Measurements from ENCODE around the gene FGFBP2.

Gene FGFBP2

DNA sequence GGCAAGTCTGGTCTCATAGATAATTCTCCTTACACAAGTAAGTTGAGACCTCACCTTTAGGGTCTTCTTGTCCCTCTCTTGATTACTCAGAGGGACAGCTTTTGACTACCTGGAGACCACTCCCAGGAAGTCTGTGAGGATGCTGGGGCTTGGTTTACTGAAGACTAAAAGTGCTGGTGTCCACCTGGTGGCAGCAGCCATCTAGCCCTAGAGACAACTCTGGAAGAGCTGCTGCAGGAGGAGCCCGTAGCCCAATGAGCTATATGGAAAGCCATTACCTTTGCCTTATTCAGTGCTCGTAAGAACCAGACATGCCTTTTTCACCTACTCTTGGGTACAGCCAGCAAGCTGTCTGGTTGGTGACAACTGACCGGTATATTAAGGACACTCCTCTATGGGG lies 7.3 kb downstream of the FGFBP2 start:
- DNase-seq, result no peak
- TF ChIP-seq POLR2A (IDR thresholded peaks at IDR 0.05; ENCODE audit: low read length) (no peak), GATA1 (IDR thresholded peaks at IDR 0.05; ENCODE audit: low read depth, low read length) (no peak)

DNA sequence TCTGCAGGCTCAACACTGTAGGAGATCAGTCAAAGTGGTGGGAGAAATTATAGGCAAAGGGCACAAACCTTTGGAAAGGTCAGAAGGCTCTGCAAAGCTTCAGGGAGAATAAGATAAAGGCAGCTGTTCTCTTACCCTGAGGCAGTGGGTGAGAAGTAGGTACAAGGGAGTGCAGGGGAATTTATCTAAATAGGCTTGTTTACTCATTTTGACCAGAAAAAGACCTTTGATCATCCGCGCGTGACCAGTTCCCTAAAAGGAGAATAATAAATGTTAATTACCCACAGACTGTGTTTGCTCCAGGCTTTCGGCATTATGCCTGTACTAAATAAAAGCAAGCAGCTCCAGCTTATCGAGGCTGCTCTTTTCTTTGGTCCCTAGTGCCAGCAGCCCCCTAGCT lies 9.3 kb downstream of the FGFBP2 start:
- TF ChIP-seq GATA1 (IDR thresholded peaks at IDR 0.05; ENCODE audit: low read depth, low read length) (no peak), POLR2A (IDR thresholded peaks at IDR 0.05; ENCODE audit: low read length) (no peak)
- no peak for DNase-seq

DNA sequence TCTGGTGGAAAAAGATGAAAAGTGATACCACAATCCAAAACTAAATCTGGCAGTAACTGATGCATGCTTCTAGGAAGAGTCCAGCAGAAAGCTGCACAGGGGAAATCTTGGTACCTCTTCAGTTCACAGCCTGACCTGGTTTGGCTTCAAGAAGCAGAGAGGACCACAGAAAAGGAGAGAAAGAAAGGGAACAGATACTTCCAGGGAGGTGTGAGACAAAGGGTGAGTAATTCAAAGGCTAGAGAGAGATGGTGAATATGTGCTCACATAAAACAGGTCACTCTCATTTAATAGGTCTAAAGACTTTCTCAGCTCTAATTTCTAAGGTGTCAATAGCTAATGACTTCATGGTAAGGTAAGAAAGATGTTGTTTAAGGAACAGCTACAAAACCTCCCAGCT lies 11.2 kb downstream of the FGFBP2 start:
- no peak for DNase-seq
- TF ChIP-seq GATA1 (IDR thresholded peaks at IDR 0.05; ENCODE audit: low read depth, low read length) (no peak), POLR2A (IDR thresholded peaks at IDR 0.05; ENCODE audit: low read length) (no peak)

DNA sequence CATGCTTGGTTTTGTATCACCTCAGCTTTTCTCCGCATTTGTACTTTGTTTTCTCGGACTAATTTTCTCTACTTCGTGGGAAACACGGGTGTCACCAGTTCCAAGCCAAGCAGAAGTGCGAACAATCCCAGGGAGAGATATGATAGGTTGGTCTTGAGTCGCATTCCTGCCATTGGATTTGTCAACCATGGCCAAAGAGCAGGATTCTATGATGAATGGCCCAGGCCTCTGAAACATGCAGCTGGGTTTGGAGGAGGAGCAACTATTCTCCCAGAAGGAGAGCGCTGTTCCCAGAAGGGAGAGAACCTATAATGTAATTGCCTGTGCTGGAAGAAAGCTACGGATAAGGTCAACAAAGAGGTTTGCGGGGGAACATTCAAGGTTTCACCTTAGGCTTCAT lies 14.1 kb downstream of the FGFBP2 start:
- DNase-seq, result no peak
- TF ChIP-seq POLR2A (IDR thresholded peaks at IDR 0.05; ENCODE audit: low read length), result no peak

DNA sequence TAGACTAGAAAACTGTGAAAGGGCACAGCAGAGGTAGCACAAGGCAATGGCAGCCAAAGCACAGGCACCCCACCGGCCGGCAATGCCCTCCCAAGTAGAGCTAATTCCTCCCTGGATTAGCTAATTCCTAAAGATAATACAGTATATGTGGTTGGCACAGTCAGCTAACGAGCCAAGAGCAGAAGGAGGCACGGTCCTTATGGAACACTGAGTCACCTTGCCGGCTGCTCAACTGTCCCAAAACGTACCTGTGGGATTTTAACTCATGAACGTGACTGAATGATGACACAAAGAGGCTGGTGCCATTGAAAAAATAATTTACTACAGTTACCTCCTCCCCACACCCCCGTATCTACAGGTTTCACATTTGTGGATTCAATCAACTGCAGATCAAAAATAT lies 15.3 kb downstream of the FGFBP2 start:
- TF ChIP-seq POLR2A (IDR thresholded peaks at IDR 0.05; ENCODE audit: low read length) (no peak), GATA1 (IDR thresholded peaks at IDR 0.05; ENCODE audit: low read depth, low read length) (no peak)
- DNase-seq, result no peak

DNA sequence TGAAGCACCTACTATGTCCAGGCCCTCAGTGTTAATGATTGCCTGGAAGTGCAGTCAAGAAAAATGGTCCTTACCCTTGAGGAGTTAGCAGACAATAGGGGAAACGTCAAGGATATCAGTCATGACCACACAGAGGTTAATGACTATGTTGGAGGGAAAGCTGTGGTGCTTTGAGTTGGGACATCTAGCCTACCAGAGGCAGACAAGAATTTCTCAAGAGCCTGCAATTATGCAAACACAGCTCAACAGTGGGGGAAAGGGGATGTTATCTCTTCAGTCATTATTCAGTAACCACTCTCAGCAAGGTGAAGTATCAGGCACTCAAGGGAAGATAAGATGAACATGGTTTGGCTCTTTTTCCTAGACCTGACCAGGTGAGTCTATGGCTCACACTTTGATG lies 17.5 kb downstream of the FGFBP2 start:
- no peak for DNase-seq
- TF ChIP-seq GATA1 (IDR thresholded peaks at IDR 0.05; ENCODE audit: low read depth, low read length), result no peak
- TF ChIP-seq POLR2A (IDR thresholded peaks at IDR 0.05; ENCODE audit: low read length), result no peak

DNA sequence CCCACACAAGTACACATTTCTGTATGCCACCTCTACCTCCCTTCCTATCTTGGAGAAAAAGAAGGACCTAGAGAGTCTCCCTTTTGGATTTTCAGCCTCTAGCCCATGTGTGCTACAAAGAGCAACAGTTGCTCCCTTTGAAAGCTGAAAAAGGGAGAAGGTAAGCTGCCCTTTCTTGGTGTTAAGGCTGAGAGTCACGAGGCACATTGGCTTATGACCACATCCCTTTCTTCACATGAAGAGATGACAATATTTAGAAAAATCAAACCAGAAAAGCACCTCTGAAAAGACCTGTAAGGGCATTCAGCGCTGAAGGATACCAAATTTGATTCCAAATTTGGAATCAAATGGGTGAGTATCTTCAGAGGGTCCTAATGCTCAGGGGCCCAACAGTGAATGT lies 18.1 kb downstream of the FGFBP2 start:
- DNase-seq, result no peak
- TF ChIP-seq POLR2A (IDR thresholded peaks at IDR 0.05; ENCODE audit: low read length) (no peak), GATA1 (IDR thresholded peaks at IDR 0.05; ENCODE audit: low read depth, low read length) (no peak)

DNA sequence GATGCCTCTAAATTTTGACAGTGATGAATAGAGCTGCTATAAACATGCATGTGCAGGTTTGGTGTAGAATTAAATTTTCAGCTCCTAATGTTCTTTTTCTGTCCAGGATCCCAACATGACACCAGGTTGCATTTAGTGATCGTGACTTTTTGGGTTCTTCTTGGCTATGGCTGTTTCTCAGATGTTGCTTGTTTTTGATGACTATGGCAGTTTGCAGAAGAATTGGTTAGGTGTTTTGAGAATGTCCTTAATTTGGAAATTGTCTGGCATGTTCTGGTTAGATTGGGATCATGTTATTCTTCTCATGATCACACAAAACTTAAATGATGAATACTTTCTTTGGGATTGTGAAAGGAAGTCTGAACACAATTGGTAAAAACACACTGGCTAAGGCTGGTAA lies 20.7 kb downstream of the FGFBP2 start:
- DNase-seq, result no peak

DNA sequence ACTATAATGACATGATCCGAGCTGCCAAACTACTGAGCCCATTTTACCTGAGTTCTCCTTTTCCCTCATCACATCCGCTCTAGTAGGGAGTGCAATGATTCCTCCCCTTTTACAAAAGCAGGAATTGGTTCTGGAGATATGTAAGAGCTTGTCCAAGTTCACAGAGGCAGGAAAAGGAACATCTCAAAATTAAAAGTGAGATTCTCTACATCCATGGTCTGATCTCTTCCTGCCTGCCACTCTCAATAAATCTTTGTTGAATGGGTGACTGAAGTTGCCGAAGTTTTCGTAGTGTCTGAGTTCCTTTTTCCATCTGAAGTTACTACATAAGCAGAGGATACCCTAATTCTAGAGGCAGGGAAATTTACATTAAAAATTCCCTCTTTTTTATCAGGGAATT lies 24.3 kb downstream of the FGFBP2 start, which contains the start of gene FGFBP1:
Gene FGFBP1 (minus strand): TSS at position 101 of the 400 bp plus-strand sequence. CDS start 2,108 bp downstream, outside the sequence.
- TF ChIP-seq POLR2A (IDR thresholded peaks at IDR 0.05; ENCODE audit: low read length) (no peak), GATA1 (IDR thresholded peaks at IDR 0.05; ENCODE audit: low read depth, low read length) (no peak)
- DNase-seq, result no peak

More for the DNA sequence above, 20.7 kb downstream of the FGFBP2 start:
- TF ChIP-seq GATA1 (IDR thresholded peaks at IDR 0.05; ENCODE audit: low read depth, low read length) (no peak), POLR2A (IDR thresholded peaks at IDR 0.05; ENCODE audit: low read length) (no peak)

DNA sequence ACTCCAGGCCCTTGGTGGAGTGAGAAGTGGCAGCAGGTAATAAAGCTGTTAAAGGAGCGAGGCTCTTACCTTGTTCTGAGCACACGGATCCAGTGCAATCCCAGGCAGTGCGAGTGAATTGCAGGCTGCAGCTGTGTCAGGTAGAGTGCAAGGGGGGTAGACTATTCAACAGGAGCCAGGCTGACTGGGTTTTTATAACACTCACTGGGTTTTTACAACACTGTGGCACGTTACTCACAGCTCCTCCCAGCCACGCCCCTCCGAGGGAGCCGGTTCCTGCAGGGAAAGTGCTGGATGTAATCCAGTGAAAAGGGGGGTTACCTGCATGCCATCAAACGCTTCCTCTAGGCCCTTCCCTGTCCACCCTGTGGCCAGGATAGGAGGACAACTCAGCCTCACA lies 24.8 kb downstream of the FGFBP2 start:
- no peak for DNase-seq
- TF ChIP-seq POLR2A (IDR thresholded peaks at IDR 0.05; ENCODE audit: low read length) (no peak), GATA1 (IDR thresholded peaks at IDR 0.05; ENCODE audit: low read depth, low read length) (no peak)

DNA sequence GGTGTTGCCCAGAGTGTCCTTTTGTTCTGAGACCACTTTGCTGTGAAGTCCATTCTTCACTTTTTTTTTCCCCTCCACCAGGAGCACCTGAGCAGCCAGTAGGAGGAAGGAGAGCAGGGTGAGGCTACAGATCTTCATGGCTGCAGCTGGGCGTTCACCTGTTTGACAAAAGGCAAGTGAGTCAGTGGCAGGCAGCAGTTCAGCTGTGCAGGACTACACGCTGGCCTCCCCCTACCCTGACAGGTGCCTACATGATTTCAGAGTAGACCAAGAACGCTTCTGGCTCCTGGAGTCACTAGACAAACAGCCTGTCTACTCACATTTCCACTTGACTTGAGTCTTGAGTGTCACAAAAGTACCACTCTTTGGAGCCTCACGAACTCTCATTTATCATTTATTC lies 26.5 kb downstream of the FGFBP2 start:
- no peak for DNase-seq
- no peak for TF ChIP-seq POLR2A (IDR thresholded peaks at IDR 0.05; ENCODE audit: low read length)
- no peak for TF ChIP-seq GATA1 (IDR thresholded peaks at IDR 0.05; ENCODE audit: low read depth, low read length)

DNA sequence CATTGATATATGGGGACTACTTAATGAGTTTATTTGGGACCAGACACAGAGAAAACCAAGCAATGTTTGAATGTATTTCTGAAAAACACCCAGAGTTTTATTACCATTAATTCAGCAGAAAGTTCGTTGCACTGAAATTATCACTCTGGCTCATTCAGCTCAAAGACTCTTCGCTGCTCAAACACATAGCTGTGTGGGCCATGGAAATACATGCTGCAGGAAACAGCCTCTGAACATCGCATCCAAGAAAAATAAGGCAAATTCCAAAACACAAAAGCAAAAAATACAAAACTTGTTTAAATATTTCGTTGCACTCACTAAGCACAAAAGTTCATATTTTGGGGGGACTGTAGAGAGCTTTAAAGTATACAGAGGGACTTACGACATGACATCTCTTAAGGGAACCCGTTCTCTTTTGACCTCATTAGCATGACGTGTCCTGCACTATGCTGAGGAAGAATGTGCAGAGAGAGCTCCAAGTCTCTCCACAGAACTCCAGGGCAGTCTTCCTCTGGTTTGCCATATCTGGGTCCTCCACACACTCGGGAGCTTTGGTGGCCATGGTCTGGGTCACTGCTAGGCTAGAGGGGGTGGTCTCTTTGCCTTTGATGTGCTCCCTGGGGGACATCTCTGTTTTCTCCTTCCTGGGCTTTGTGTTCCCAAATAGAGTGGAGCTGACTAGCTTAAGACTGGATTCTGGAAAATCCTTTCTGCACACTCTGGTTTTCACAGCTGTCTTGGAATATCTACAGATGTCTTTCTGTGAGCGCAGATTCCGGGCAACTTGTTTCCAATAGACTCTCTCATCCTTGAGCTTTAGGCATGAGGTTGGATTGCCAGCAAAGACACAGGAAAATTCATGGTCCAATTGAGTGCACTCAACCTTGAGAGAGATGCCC lies 27.2 kb downstream of the FGFBP2 start:
- TF ChIP-seq POLR2A (IDR thresholded peaks at IDR 0.05; ENCODE audit: low read length) (no peak), GATA1 (IDR thresholded peaks at IDR 0.05; ENCODE audit: low read depth, low read length) (no peak)
- DNase-seq, result no peak

DNA sequence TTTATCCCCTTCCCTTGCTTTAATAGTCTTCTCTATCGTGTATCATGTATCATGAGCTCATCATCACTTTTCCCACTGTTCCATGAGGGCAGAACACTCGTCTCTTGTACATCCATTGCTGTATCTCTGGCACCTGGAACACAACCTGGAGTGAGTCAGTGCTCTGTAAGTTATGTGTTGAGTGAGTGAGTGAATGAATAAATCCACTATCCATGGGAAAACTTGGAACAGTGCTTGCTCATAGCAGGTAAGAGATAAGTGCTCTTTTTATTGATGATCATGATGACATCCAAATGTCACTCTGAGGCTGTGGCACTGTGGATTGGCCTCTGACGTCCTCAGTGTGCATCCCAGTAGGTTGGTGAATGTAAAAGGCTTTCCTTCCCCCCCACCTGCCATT lies 28.7 kb downstream of the FGFBP2 start:
- DNase-seq, result no peak
- TF ChIP-seq POLR2A (IDR thresholded peaks at IDR 0.05; ENCODE audit: low read length), result no peak
- TF ChIP-seq GATA1 (IDR thresholded peaks at IDR 0.05; ENCODE audit: low read depth, low read length), result no peak

DNA sequence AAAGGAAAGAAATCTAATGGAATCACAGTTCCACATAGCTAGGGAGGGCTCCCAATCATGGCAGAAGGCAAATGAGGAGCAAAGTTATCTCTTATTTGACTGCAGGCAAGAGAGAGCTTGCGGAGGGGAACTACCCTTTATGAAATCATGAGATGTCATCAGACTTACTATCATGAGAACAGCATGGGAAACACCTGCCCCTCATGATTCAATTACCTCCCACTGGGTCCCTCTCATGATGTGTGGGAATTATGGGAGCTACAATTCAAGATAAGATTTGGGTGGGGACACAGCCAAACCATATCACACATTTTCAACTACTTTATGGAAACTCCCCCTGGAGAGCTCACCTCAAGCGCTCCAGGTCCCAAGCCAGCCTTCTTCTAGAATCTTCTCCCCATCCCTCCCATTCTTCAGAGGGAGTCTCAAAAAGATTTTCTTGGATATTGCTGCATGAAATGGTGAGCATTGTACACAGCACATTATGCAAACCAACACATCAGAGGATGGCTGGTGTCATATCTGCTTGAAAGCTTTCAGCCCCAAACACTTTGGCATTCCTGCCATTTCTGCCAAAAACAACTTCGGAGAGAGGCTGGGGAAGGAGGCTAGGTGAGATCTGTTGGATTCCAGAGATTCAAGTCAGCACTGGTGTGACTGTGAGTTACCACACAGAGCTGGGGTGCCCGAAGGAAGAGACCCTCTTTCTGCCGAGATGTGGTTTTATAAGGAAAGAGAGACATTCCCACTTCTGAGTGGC lies 31.3 kb downstream of the FGFBP2 start:
- TF ChIP-seq GATA1 (IDR thresholded peaks at IDR 0.05; ENCODE audit: low read depth, low read length) (no peak), POLR2A (IDR thresholded peaks at IDR 0.05; ENCODE audit: low read length) (no peak)
- DNase-seq, result no peak
